ENCODE data around the gene SLC34A3.

GRCh38 chr9:137194909-137195308, 35.8 kb upstream of the SLC34A3 start:
- TF ChIP-seq CTCF (IDR thresholded peaks at IDR 0.05; ENCODE audit: control extremely low read depth in 1 of 3, insufficient read depth in 1 of 3, low read depth in 1 of 3, low read length in 3 of 3) (no peak), POLR2A (IDR thresholded peaks at IDR 0.05; ENCODE audit: control extremely low read depth in 1 of 2, low read depth in 2 of 2, low read length in 2 of 2) (no peak), POLR2AphosphoS5 (IDR thresholded peaks at IDR 0.05; ENCODE audit: low read depth, low read length) (no peak), EP300 (IDR thresholded peaks at IDR 0.05; ENCODE audit: borderline replicate concordance in 1 of 2, low read depth in 2 of 2, low read length in 2 of 2) (no peak), EZH2 (IDR thresholded peaks at IDR 0.05; ENCODE audit: low read depth, low read length, severe bottlenecking) (no peak), SRF (IDR thresholded peaks at IDR 0.05; ENCODE audit: low read depth, low read length) (no peak), GTF2F1 (IDR thresholded peaks at IDR 0.05; ENCODE audit: borderline replicate concordance, low read depth, low read length) (no peak), BCL11A (IDR thresholded peaks at IDR 0.05; ENCODE audit: low read depth in 2 of 2, low read length in 2 of 2) (no peak), TAF1 (IDR thresholded peaks at IDR 0.05; ENCODE audit: low read depth, low read length) (no peak), RBBP5 (IDR thresholded peaks at IDR 0.05; ENCODE audit: borderline replicate concordance, low read depth, low read length) (no peak), MAX (IDR thresholded peaks at IDR 0.05) (no peak), RAD21 (IDR thresholded peaks at IDR 0.05 in 1 of 2, conservative IDR thresholded peaks at IDR 0.05 in 1 of 2; ENCODE audit: low read depth in 2 of 2, low read length in 2 of 2) (no peak), SP4 (IDR thresholded peaks at IDR 0.05; ENCODE audit: low read length) (no peak)

All from H1 (cell line).